ENCODE measurements around the gene GAB3.

GAB3 gene

GRCh38 chrX:154749856-154750255, 1.0 kb downstream of the GAB3 start:
- no peak for DNase-seq (ENCODE audit: low read depth)

- no peak for DNase-seq (ENCODE audit: low read depth)
Measured at GRCh38 chrX:154748712-154749339, 2.1 kb downstream of the GAB3 start.

GRCh38 chrX:154742613-154743012, 8.3 kb downstream of the GAB3 start:
- no peak for DNase-seq (ENCODE audit: low read depth)

GRCh38 chrX:154739952-154740465, 10.9 kb downstream of the GAB3 start:
- DNase-seq (ENCODE audit: low read depth): no peak

- DNase-seq (ENCODE audit: low read depth): no peak
Measured at GRCh38 chrX:154738011-154738738, 12.7 kb downstream of the GAB3 start.

- DNase-seq (ENCODE audit: low read depth): no peak
Measured at GRCh38 chrX:154737136-154737535, 13.7 kb downstream of the GAB3 start.

- no peak for DNase-seq (ENCODE audit: low read depth)
Measured at GRCh38 chrX:154735695-154736393, 15.0 kb downstream of the GAB3 start.

GRCh38 chrX:154734061-154734781, 16.7 kb downstream of the GAB3 start:
- no peak for DNase-seq (ENCODE audit: low read depth)

- no peak for DNase-seq (ENCODE audit: low read depth)
Measured at GRCh38 chrX:154733066-154733425, 17.8 kb downstream of the GAB3 start.

GRCh38 chrX:154732421-154733065, 18.3 kb downstream of the GAB3 start:
- DNase-seq (ENCODE audit: low read depth): no peak

- no peak for DNase-seq (ENCODE audit: low read depth)
Measured at GRCh38 chrX:154731881-154732280, 19.0 kb downstream of the GAB3 start.

GRCh38 chrX:154731184-154731583, 19.7 kb downstream of the GAB3 start:
- DNase-seq (ENCODE audit: low read depth): no peak

GRCh38 chrX:154730253-154730891, 20.5 kb downstream of the GAB3 start:
- DNase-seq (ENCODE audit: low read depth): no peak

GRCh38 chrX:154729439-154729838, 21.4 kb downstream of the GAB3 start:
- DNase-seq (ENCODE audit: low read depth): no peak

GRCh38 chrX:154728431-154729190, 22.3 kb downstream of the GAB3 start:
- DNase-seq (ENCODE audit: low read depth): no peak

GRCh38 chrX:154727871-154728270, 23.0 kb downstream of the GAB3 start:
- no peak for DNase-seq (ENCODE audit: low read depth)

GRCh38 chrX:154727418-154727817, 23.5 kb downstream of the GAB3 start:
- no peak for DNase-seq (ENCODE audit: low read depth)

- DNase-seq (ENCODE audit: low read depth): no peak
Measured at GRCh38 chrX:154724993-154725756, 25.7 kb downstream of the GAB3 start.

- DNase-seq (ENCODE audit: low read depth): no peak
Measured at GRCh38 chrX:154721155-154721554, 29.7 kb downstream of the GAB3 start.

GRCh38 chrX:154720067-154720466, 30.8 kb downstream of the GAB3 start:
- no peak for DNase-seq (ENCODE audit: low read depth)

Measured in stimulated activated CD8-positive, alpha-beta memory T cell treated with anti-CD3 and anti-CD28 coated beads, Interleukin-15, amount 100 ng/mL, for 1 hour (primary cell).